GM12878 (cell line): Measurements from ENCODE around the gene PCK2. TPM values are rescaled to one million over a fixed set of nuclear protein-coding genes. Genes with fewer than 3 reads are reported as not detected.

Source experiments
- ATAC-seq: fragments of 200-7000 bp; cut with Tn5 transposase; 3 replicates; pipeline ENCODE4 v1.9.1; 2020; ENCODE audit warnings: mild to moderate bottlenecking, moderate library complexity
- BruUV-seq: library from RNA; stranded (reverse); fragments of 400-500 nt; replicated peaks from 2 replicates; lab custom pipeline; 2021; lab: Mats Ljungman, UMichigan
- CTCF ChIA-PET: fragments of 300-600 bp; sonication (Branson Sonifier 250); formaldehyde crosslinking; extraction: SDS; loops from one replicate; lab custom pipeline; 2021; ENCODE audit warnings: inconsistent platforms; lab: Yijun Ruan, JAX
- POLR2A ChIA-PET: fragments of 350-600 bp; formaldehyde crosslinking; extraction: SDS; loops from one replicate; lab custom pipeline; 2021; ENCODE audit warnings: inconsistent platforms; lab: Charles Lee
- RAD21 ChIA-PET: fragments of 300-600 bp; sonication (Branson Sonifier 250); formaldehyde crosslinking; loops from one replicate; lab custom pipeline; 2023; ENCODE audit warnings: antibody characterized with exemption; ENCODE audit not compliant: unreplicated experiment; lab: Charles Lee
- SMC1A ChIA-PET: fragments of 300-600 bp; sonication (Branson Sonifier 250); formaldehyde crosslinking; loops from one replicate; lab custom pipeline; 2023; ENCODE audit not compliant: unreplicated experiment, uncharacterized antibody; lab: Charles Lee
- DNase-seq: peaks from one replicate; pipeline ENCODE4 v3.0.0-alpha.2; 2011; ENCODE audit warnings: low read depth, low spot score
- FAIRE-seq: peaks from 3 replicates; lab custom pipeline; 2011; peaks lifted over from hg19 to GRCh38; lab: Jason Lieb, UNC
- H2AFZ ChIP-seq: 2 replicates; pipeline ENCODE4 v1.6.0; 2011; ENCODE audit warnings: low read depth, low read length, control low read depth; ENCODE audit not compliant: control insufficient read depth
- H3K27ac ChIP-seq: 2 replicates; pipeline ENCODE4 v1.5.1; 2011; ENCODE audit warnings: control low read depth; ENCODE audit not compliant: control insufficient read depth, insufficient read depth
- H3K27me3 ChIP-seq, 2 experiments: replicated peaks in 1 of 2; 2 replicates each; pipeline versions ENCODE4 v1.6.0 to v1.6.1; 2011; ENCODE audit warnings: low read length in 1 of 2; ENCODE audit not compliant: control insufficient read depth in 2 of 2, insufficient read depth in 2 of 2
- H3K36me3 ChIP-seq, 2 experiments: 2 replicates each; pipeline ENCODE4 v1.5.1; 2011; ENCODE audit warnings: low read length in 1 of 2; ENCODE audit not compliant: control insufficient read depth in 2 of 2, insufficient read depth in 2 of 2
- H3K4me1 ChIP-seq: 2 replicates; pipeline ENCODE4 v1.6.1; 2011; ENCODE audit warnings: mild to moderate bottlenecking, low read length, moderate library complexity, mixed read lengths; ENCODE audit not compliant: control insufficient read depth, insufficient read depth
- H3K4me2 ChIP-seq: 2 replicates; pipeline ENCODE4 v1.6.0; 2011; ENCODE audit warnings: control low read depth; ENCODE audit not compliant: control insufficient read depth, insufficient read depth
- H3K4me3 ChIP-seq: fragments of 200-600 bp; sonication (generic); 2 replicates; pipeline ENCODE4 v1.5.1; 2016
- H3K79me2 ChIP-seq: 2 replicates; pipeline ENCODE4 v1.6.0; 2011; ENCODE audit warnings: low read length; ENCODE audit not compliant: control insufficient read depth, insufficient read depth
- H3K9ac ChIP-seq: 2 replicates; pipeline ENCODE4 v1.8.0; 2011; ENCODE audit warnings: low read length, control low read depth, mixed read lengths; ENCODE audit not compliant: control insufficient read depth, insufficient read depth
- H3K9me3 ChIP-seq: replicated peaks from 3 replicates; pipeline ENCODE4 v1.5.1; 2011; ENCODE audit warnings: mild to moderate bottlenecking, low read length; ENCODE audit not compliant: control insufficient read depth, insufficient read depth
- H4K20me1 ChIP-seq: 2 replicates; pipeline ENCODE4 v1.6.0; 2011; ENCODE audit not compliant: control insufficient read depth, insufficient read depth
- BACH1 ChIP-seq: fragments of 450-650 bp; IDR thresholded peaks from 2 replicates; pipeline ENCODE4 v1.6.1; 2017; ENCODE audit warnings: mild to moderate bottlenecking, borderline replicate concordance
- HDAC2 ChIP-seq: fragments of 200-600 bp; sonication (generic); IDR thresholded peaks from 2 replicates; pipeline ENCODE4 v1.6.1; 2017
- IRF5 ChIP-seq: fragments of 450-650 bp; IDR thresholded peaks from 2 replicates; pipeline ENCODE4 v1.6.1; 2017; ENCODE audit warnings: borderline replicate concordance
- KAT2A ChIP-seq: conservative IDR thresholded peaks from 2 replicates; pipeline ENCODE4 v1.6.1; 2011; ENCODE audit warnings: low read depth, low read length; ENCODE audit not compliant: control insufficient read depth
- MXI1 ChIP-seq: fragments of 150-350 bp; IDR thresholded peaks from 2 replicates; pipeline ENCODE4 v1.6.1; 2011; ENCODE audit warnings: low read depth, mild to moderate bottlenecking, inconsistent platforms, low read length, improper control_type of control experiment
- PAX5 ChIP-seq: IDR thresholded peaks from 2 replicates; pipeline ENCODE4 v1.6.1; 2011; ENCODE audit warnings: low read depth, low read length, borderline replicate concordance
- STAT3 ChIP-seq: IDR thresholded peaks from 2 replicates; pipeline ENCODE4 v1.6.1; 2011; ENCODE audit warnings: low read depth, low read length, improper control_type of control experiment
- SUZ12 ChIP-seq: fragments of 200-600 bp; sonication (generic); IDR thresholded peaks from one replicate; pipeline ENCODE4 v1.6.1; 2018; ENCODE audit warnings: antibody characterized with exemption, mild to moderate bottlenecking; ENCODE audit not compliant: unreplicated experiment
- ZNF592 ChIP-seq: fragments of 450-650 bp; IDR thresholded peaks from 2 replicates; pipeline ENCODE4 v1.6.1; 2017; ENCODE audit warnings: mild to moderate bottlenecking, moderate library complexity
- WGBS: methylation state at CpG from one replicate; pipeline ENCODE4 v1.1.6; 2016; ENCODE audit warnings: low lambda C conversion rate; ENCODE audit not compliant: insufficient replicate concordance, insufficient coverage; ENCODE audit errors: missing lambda C conversion rate; 5-methylcytosine and 5-hydroxymethylcytosine counted together
- in situ Hi-C: fragments of 300-500 bp; cut with MboI; formaldehyde crosslinking; loops from 9 replicates; pipeline ENCODE4 v1.14.3; 2018; ENCODE audit warnings: mixed read lengths
- intact Hi-C: fragments of 100-400 bp; cut with micrococcal nuclease; formaldehyde crosslinking; loops from one replicate; pipeline ENCODE4 v1.14.2; 2022; ENCODE audit not compliant: unreplicated experiment
- polyA plus RNA-seq, 11 experiments: library from polyadenylated mRNA; depleted of rRNA in 4 of 11; unstranded in 6 of 11; stranded (reverse) in 5 of 11; fragments of >200 nt; fragmentation: Nextera tagmentation in 4 of 11; fragmentation: Illumina TruSeq in 1 of 11; extraction: Ambion mirVana in 4 of 11; extraction: Trizol in 1 of 11; gene quantifications; 1 replicate in 1 of 11; 2 replicates in 10 of 11; pipeline versions ENCODE4 v1.2.1 to v1.2.3, GENCODE V29; 2011 to 2016; ENCODE audit warnings: inconsistent platforms in 2 of 11, missing spikeins in 2 of 11, low read depth in 1 of 11
- total RNA-seq, 4 experiments: library from RNA; depleted of rRNA in 3 of 4; stranded (reverse); fragments of >200 nt in 3 of 4; fragmentation: Illumina TruSeq in 1 of 4; extraction: Trizol in 1 of 4; gene quantifications; 2 replicates each; pipeline versions ENCODE4 v1.2.1 to v1.2.3, GENCODE V29; 2013 to 2021
- TF ChIP-seq, protein P1 (sequence below): IDR thresholded peaks from 2 replicates; pipeline ENCODE4 v1.6.1; 2011; ENCODE audit warnings: mild to moderate bottlenecking, low read depth, low read length, moderate library complexity; ENCODE audit not compliant: insufficient replicate concordance

Gene PCK2
- total and polyA plus RNA-seq, 10 of the 15 experiments (the other 5 are each of a cell fraction or from before 2014, with no cell fraction given) = 6.6 to 110 (median 44.6) TPM

- no peaks in the 10 kb centered on the region for H3K36me3 ChIP-seq
- H3K4me1 ChIP-seq = no peaks in the 10 kb centered on the region
- no peak overlapping the region for H3K27ac ChIP-seq
Measured at GRCh38 chr14:24059841-24060388, 34.2 kb upstream of the PCK2 start.

More at GRCh38 chr14:24059841-24060388, 34.2 kb upstream of the PCK2 start:
- WGBS = 70% methylated on average over 16 of the region's 16 CpGs
- FAIRE-seq (no peak), ATAC-seq (no peak), DNase-seq (no peak)
- ChIA-PET RAD21 (interaction anchor here (1.0 to 7.2 kb wide), 3 partner anchors 32 to 101 kb away, joined by 3 to 140 read pairs (median 4); partner anchors contain the start of genes IRF9 and PCK2), CTCF (interaction anchor here (2.4 to 3.2 kb wide), 6 partner anchors 21 to 101 kb away, joined by 8 to 37 read pairs (median 18); partner anchors contain the start of genes IRF9 and PCK2), SMC1A (interaction anchor here (1.4 to 4.3 kb wide), 3 partner anchors 30 to 49 kb away, joined by 3 to 122 read pairs (median 14); no protein-coding TSS in a partner anchor), POLR2A (no interaction called here)
- H2AFZ ChIP-seq = no peak overlapping the region
- no peak for TF ChIP-seq KAT2A
- no peak for TF ChIP-seq PAX5
- TF ChIP-seq BACH1 = no peak
- no peak for TF ChIP-seq SUZ12
- no peak for TF ChIP-seq HDAC2
- no peak for TF ChIP-seq ZNF592
- TF ChIP-seq MXI1 = no peak
- TF ChIP-seq STAT3 = no peak
- TF ChIP-seq, protein P1, sequence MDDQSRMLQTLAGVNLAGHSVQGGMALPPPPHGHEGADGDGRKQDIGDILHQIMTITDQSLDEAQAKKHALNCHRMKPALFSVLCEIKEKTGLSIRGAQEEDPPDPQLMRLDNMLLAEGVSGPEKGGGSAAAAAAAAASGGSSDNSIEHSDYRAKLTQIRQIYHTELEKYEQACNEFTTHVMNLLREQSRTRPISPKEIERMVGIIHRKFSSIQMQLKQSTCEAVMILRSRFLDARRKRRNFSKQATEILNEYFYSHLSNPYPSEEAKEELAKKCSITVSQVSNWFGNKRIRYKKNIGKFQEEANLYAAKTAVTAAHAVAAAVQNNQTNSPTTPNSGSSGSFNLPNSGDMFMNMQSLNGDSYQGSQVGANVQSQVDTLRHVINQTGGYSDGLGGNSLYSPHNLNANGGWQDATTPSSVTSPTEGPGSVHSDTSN = no peak
- TF ChIP-seq IRF5 = no peak
- intact Hi-C loops = no loop called here
- H3K9ac ChIP-seq = no peak overlapping the region
- BruUV-seq = no TSS peak
- H3K9me3 ChIP-seq = no peaks in the 10 kb centered on the region
- H3K79me2 ChIP-seq = no peaks in the 10 kb centered on the region
- no peak overlapping the region for H3K4me3 ChIP-seq
- H3K4me2 ChIP-seq = no peak overlapping the region
- in situ Hi-C loops = loop anchor here (5.0 kb wide), 1 partner anchor 32 kb away; the partner anchor contains the start of gene PCK2
- no peaks in the 10 kb centered on the region for H4K20me1 ChIP-seq
- H3K27me3 ChIP-seq = no peaks in the 10 kb centered on the region; a peak in 1 of 4 replicates
